ENCODE measurements around the gene PLET1.
"Not testable (repeated sequence)": the region's sequence is repeated elsewhere in the genome, so short reads cannot be mapped to it uniquely, and the experiment has no call there.

The PLET1 gene

DNA sequence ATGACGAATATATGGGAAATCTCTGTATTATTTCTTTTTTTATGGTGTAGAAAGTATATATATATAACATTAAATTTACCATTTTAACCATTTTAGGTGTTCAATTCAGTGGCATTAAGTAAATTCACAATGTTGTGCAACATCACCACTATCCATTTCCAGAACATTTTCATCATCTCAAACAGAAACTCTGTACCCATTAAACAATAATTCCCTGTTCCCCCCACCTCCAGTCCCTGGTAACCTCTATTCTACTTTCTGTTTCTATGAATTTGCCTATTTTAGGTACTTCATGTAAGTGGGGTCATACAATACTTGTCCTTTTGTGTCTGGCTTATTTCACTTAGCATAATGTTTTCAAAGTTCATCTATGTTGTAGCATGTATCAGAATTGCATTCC is 49.8 kb downstream of the PLET1 start:
- H3K79me2 ChIP-seq (ENCODE audit: low read length): no peaks in the 10 kb centered on the region
- H3K9me3 ChIP-seq (replicated peaks; ENCODE audit: insufficient read depth, low read length): no peaks in the 10 kb centered on the region
- H3K9ac ChIP-seq (ENCODE audit: low read length): no peak overlapping the region
- no peak for DNase-seq
- H3K4me3 ChIP-seq (ENCODE audit: low read length): no peak overlapping the region
- H3F3A ChIP-seq (ENCODE audit: insufficient read depth, low read length): no peaks in the 10 kb centered on the region
- no peaks in the 10 kb centered on the region for H4K20me1 ChIP-seq (ENCODE audit: insufficient read depth, low read length)
- H2AFZ ChIP-seq (ENCODE audit: low read length): no peak overlapping the region
- no peak overlapping the region for H3K4me2 ChIP-seq (ENCODE audit: low read depth, low read length)
- no peaks in the 10 kb centered on the region for H3K9me2 ChIP-seq (replicated peaks; ENCODE audit: insufficient read depth, low read length)
- H3K27ac ChIP-seq (ENCODE audit: low read length): no peak overlapping the region
- H3K36me3 ChIP-seq (replicated peaks; ENCODE audit: insufficient read depth, low read length): no peaks in the 10 kb centered on the region
- H3K4me1 ChIP-seq (ENCODE audit: low read length): peaks cover 6% of the 10 kb centered on the region; the same call in 1 of the 2 replicates
- no peaks in the 10 kb centered on the region for H3K27me3 ChIP-seq (replicated peaks; ENCODE audit: insufficient read depth, low read length)
- TF ChIP-seq, protein P1, sequence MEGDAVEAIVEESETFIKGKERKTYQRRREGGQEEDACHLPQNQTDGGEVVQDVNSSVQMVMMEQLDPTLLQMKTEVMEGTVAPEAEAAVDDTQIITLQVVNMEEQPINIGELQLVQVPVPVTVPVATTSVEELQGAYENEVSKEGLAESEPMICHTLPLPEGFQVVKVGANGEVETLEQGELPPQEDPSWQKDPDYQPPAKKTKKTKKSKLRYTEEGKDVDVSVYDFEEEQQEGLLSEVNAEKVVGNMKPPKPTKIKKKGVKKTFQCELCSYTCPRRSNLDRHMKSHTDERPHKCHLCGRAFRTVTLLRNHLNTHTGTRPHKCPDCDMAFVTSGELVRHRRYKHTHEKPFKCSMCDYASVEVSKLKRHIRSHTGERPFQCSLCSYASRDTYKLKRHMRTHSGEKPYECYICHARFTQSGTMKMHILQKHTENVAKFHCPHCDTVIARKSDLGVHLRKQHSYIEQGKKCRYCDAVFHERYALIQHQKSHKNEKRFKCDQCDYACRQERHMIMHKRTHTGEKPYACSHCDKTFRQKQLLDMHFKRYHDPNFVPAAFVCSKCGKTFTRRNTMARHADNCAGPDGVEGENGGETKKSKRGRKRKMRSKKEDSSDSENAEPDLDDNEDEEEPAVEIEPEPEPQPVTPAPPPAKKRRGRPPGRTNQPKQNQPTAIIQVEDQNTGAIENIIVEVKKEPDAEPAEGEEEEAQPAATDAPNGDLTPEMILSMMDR (IDR thresholded peaks at IDR 0.05; ENCODE audit: low read length): no peak
- no peak for TF ChIP-seq EZH2phosphoT487 (IDR thresholded peaks at IDR 0.05; ENCODE audit: low read length)
- no peak for TF ChIP-seq EZH2 (optimal IDR thresholded peaks at IDR 0.05; ENCODE audit: low read depth, low read length)

DNA sequence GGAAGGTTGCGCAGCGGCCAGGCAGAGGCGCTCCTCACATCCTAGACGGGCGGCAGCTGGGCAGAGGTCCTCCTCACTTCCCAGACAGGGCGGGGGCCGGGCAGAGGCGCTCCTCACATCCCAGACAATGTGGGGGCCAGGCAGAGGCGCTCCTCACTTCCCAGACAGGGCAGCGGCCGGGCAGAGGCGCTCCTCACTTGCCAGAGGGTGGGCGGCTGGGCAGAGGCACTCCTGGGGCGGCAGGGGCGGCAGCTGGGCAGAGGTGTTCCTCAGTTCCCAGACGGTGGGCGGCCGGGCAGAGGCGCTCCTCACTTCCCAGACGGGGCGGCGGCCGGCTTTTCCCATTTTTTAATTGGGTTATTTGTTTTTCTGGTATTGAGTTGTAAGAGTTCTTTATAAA is 54.6 kb downstream of the PLET1 start:
- TF ChIP-seq, protein P1 (IDR thresholded peaks at IDR 0.05; ENCODE audit: low read length): no peak
- TF ChIP-seq EZH2 (optimal IDR thresholded peaks at IDR 0.05; ENCODE audit: low read depth, low read length) (no peak), EZH2phosphoT487 (IDR thresholded peaks at IDR 0.05; ENCODE audit: low read length) (no peak)
- Histone ChIP-seq H3K36me3 (replicated peaks; ENCODE audit: insufficient read depth, low read length) (no peaks in the 10 kb centered on the region), H3K4me1 (ENCODE audit: low read length) (peaks cover 2% of the 10 kb centered on the region; the same call in 1 of the 2 replicates), H2AFZ (ENCODE audit: low read length) (no peak overlapping the region), H3K27ac (ENCODE audit: low read length) (no peak overlapping the region), H3K4me3 (ENCODE audit: low read length) (no peak overlapping the region), H3K27me3 (replicated peaks; ENCODE audit: insufficient read depth, low read length) (no peaks in the 10 kb centered on the region), H3F3A (ENCODE audit: insufficient read depth, low read length) (no peaks in the 10 kb centered on the region), H4K20me1 (ENCODE audit: insufficient read depth, low read length) (no peaks in the 10 kb centered on the region), H3K9me2 (replicated peaks; ENCODE audit: insufficient read depth, low read length) (no peaks in the 10 kb centered on the region), H3K79me2 (ENCODE audit: low read length) (no peaks in the 10 kb centered on the region), H3K9ac (ENCODE audit: low read length) (no peak overlapping the region), H3K9me3 (replicated peaks; ENCODE audit: insufficient read depth, low read length) (no peaks in the 10 kb centered on the region), H3K4me2 (ENCODE audit: low read depth, low read length) (no peak overlapping the region)
- DNase-seq: no peak

DNA sequence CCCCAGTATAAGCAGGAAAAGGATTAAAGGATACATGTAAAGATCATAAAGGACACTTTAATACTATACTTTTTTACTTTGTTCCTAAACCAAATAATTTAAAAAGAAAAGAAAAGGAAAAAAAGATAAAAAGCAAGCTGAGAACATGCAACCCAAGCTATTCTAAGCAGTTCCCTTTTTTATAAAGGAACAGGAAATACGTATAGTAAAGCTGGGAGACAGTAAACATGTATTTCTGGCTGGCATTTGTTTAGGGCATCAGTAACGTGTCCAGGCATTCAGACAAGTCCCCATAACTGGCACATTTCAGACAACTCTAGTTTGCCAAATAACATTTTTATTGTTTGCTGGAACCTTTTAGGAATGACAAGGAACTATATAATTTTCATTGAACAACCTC is 60.4 kb downstream of the PLET1 start:
- no peaks in the 10 kb centered on the region for H3K36me3 ChIP-seq (replicated peaks; ENCODE audit: insufficient read depth, low read length)
- DNase-seq: no peak
- H3K9ac ChIP-seq (ENCODE audit: low read length): no peak overlapping the region
- no peaks in the 10 kb centered on the region for H3K27me3 ChIP-seq (replicated peaks; ENCODE audit: insufficient read depth, low read length)
- H3F3A ChIP-seq (ENCODE audit: insufficient read depth, low read length): no peaks in the 10 kb centered on the region
- no peak overlapping the region for H2AFZ ChIP-seq (ENCODE audit: low read length)
- TF ChIP-seq EZH2 (optimal IDR thresholded peaks at IDR 0.05; ENCODE audit: low read depth, low read length): no peak
- TF ChIP-seq, protein P1 (IDR thresholded peaks at IDR 0.05; ENCODE audit: low read length): no peak
- TF ChIP-seq EZH2phosphoT487 (IDR thresholded peaks at IDR 0.05; ENCODE audit: low read length): no peak
- H3K4me3 ChIP-seq (ENCODE audit: low read length): no peak overlapping the region
- no peaks in the 10 kb centered on the region for H4K20me1 ChIP-seq (ENCODE audit: insufficient read depth, low read length)
- no peaks in the 10 kb centered on the region for H3K79me2 ChIP-seq (ENCODE audit: low read length)
- no peaks in the 10 kb centered on the region for H3K9me2 ChIP-seq (replicated peaks; ENCODE audit: insufficient read depth, low read length)
- H3K4me1 ChIP-seq (ENCODE audit: low read length): no peaks in the 10 kb centered on the region
- H3K27ac ChIP-seq (ENCODE audit: low read length): no peak overlapping the region
- H3K4me2 ChIP-seq (ENCODE audit: low read depth, low read length): no peak overlapping the region
- no peaks in the 10 kb centered on the region for H3K9me3 ChIP-seq (replicated peaks; ENCODE audit: insufficient read depth, low read length)

DNA sequence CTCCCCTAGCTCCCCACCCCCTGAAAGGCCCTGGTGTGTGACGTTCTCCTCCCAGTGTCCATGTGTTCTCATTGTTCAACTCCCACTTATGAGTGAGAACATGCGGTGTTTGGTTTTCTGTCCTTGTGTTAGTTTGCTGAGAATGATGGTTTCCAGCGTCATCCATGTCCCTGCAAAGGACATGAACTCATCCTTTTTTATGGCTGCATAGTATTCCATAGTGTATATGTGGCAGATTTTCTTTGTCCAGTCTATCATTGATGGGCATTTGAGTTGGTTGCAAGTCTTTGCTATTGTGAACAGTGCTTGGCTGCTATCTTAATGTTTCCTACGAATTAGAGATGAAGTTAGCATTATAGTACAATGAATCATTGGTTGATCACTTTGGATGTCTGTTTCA is 61.6 kb downstream of the PLET1 start:
- not testable (repeated sequence) for H3F3A ChIP-seq (ENCODE audit: insufficient read depth, low read length); H3K4me1 ChIP-seq (ENCODE audit: low read length); H3K27me3 ChIP-seq (replicated peaks; ENCODE audit: insufficient read depth, low read length); H3K9ac ChIP-seq (ENCODE audit: low read length); H3K79me2 ChIP-seq (ENCODE audit: low read length); H3K4me2 ChIP-seq (ENCODE audit: low read depth, low read length); H2AFZ ChIP-seq (ENCODE audit: low read length); H3K36me3 ChIP-seq (replicated peaks; ENCODE audit: insufficient read depth, low read length); H3K27ac ChIP-seq (ENCODE audit: low read length); H3K4me3 ChIP-seq (ENCODE audit: low read length); H3K9me3 ChIP-seq (replicated peaks; ENCODE audit: insufficient read depth, low read length); H3K9me2 ChIP-seq (replicated peaks; ENCODE audit: insufficient read depth, low read length); DNase-seq; H4K20me1 ChIP-seq (ENCODE audit: insufficient read depth, low read length)

Data from MM.1S (cell line).